Esophagus squamous epithelium (tissue), 5 donors: Measurements from ENCODE around the gene PFDN6. TPM values are rescaled to one million over a fixed set of nuclear protein-coding genes. Genes with fewer than 3 reads are reported as not detected.
A peak's percentile ranks its signal among the peaks of the same experiment; 100 is the strongest.

ENCODE experiments used
- DNase-seq: peaks from one replicate; lab custom pipeline; 2025; lab: John Stamatoyannopoulos, UW
- H3K27ac ChIP-seq, 4 donors: fragments of 200-600 bp; sonication (generic); one replicate each; pipeline ENCODE4 v1.5.1; 2016 to 2019; ENCODE audit warnings: mild to moderate bottlenecking in 1 of 4
- H3K27me3 ChIP-seq, 4 donors: fragments of 200-600 bp; sonication (generic); 1 replicate in 3 of 4; 2 replicates in 1 of 4; pipeline versions ENCODE4 v1.5.1 to v1.6.0; 2017 to 2021; ENCODE audit warnings: antibody characterized with exemption in 1 of 4
- H3K36me3 ChIP-seq, 3 donors: fragments of 200-600 bp; sonication (generic); one replicate each; pipeline ENCODE4 v1.5.1; 2016 to 2019
- H3K4me1 ChIP-seq, 3 donors: fragments of 200-600 bp; sonication (generic); one replicate each; pipeline ENCODE4 v1.5.1; 2017 to 2019
- H3K4me3 ChIP-seq, 4 donors: fragments of 200-600 bp; sonication (generic); 1 replicate in 3 of 4; 2 replicates in 1 of 4; pipeline ENCODE4 v1.5.1; 2016 to 2019; ENCODE audit warnings: mild to moderate bottlenecking in 2 of 4, moderate library complexity in 1 of 4
- H3K9me3 ChIP-seq, 3 donors: fragments of 200-600 bp; sonication (generic); one replicate each; pipeline ENCODE4 v1.5.1; 2016 to 2019
- CTCF ChIP-seq, 6 experiments: fragments of 450-650 bp in 4 of 6; fragments of 200-600 bp in 2 of 6; sonication (generic) in 2 of 6; IDR thresholded peaks; one replicate each; pipeline ENCODE4 v1.5.1; 2016 to 2019; ENCODE audit warnings: antibody characterized with exemption in 6 of 6, mild to moderate bottlenecking in 4 of 6, moderate library complexity in 4 of 6
- POLR2A ChIP-seq, 4 donors: fragments of 450-650 bp; IDR thresholded peaks; one replicate each; pipeline ENCODE4 v1.6.1; 2017; ENCODE audit warnings: antibody characterized with exemption in 4 of 4, mild to moderate bottlenecking in 4 of 4, moderate library complexity in 3 of 4
- WGBS, 2 donors: methylation state at CpG; one replicate each; pipeline ENCODE4 v1.1.5; 2018; 5-methylcytosine and 5-hydroxymethylcytosine counted together
- intact Hi-C: fragments of 100-400 bp; cut with DNase I; formaldehyde crosslinking; loops from one replicate; pipeline ENCODE4 v1.15.0; 2022
- total RNA-seq, 4 donors: library from RNA; depleted of rRNA; stranded (reverse); fragments of >200 nt; gene quantifications; one replicate each; pipeline ENCODE4 v1.1.0, GENCODE V29; 2016
- donor health status: DM: yes; HTN: yes; CAD: no.

PFDN6 gene
- total RNA-seq, 4 donors from 2014 or later: 28.6 to 71.0 (median 43.5) TPM

GRCh38 chr6:33297956-33298772 lies 8.8 kb downstream of the PFDN6 start:
- WGBS, 2 donors: 0% methylated on average over 15 to 20 of the region's 42 CpGs
- Histone ChIP-seq H3K4me1 (peaks cover 15 to 67% (median 30%) of the 10 kb centered on the region in 3 donors), H3K27ac (peak overlapping the region; percentile 93 to 100 (median 98)), H3K4me3 (peak overlapping the region; percentile 77 to 93 (median 82)), H3K27me3 (no peaks in the 10 kb centered on the region), H3K9me3 (no peaks in the 10 kb centered on the region), H3K36me3 (peaks cover 12 to 59% (median 29%) of the 10 kb centered on the region in 3 donors)
- DNase-seq: no peak
- no peak for TF ChIP-seq CTCF (IDR thresholded peaks at IDR 0.05)
- peak in 2 of 4 donors; percentile 45 to 65 for TF ChIP-seq POLR2A (IDR thresholded peaks at IDR 0.05)
- intact Hi-C loops: no loop called here

GRCh38 chr6:33298773-33299236 lies 9.4 kb downstream of the PFDN6 start, which contains the start of gene RGL2:
TSS of gene RGL2 (minus strand) at chr6:33298942. CDS start at chr6:33298610, 332 bp downstream.
- Histone ChIP-seq H3K9me3 (no peaks in the 10 kb centered on the region), H3K27me3 (no peaks in the 10 kb centered on the region), H3K36me3 (peaks cover 15 to 59% (median 31%) of the 10 kb centered on the region in 3 donors), H3K27ac (peak within 1 kb of the TSS; percentile 93 to 100 (median 98)), H3K4me1 (peaks cover 15 to 67% (median 30%) of the 10 kb centered on the region in 3 donors), H3K4me3 (peak within 1 kb of the TSS; percentile 77 to 93 (median 82))
- intact Hi-C loops: no loop called here
- whole genome bisulfite sequencing, 2 donors: 0% methylated on average over 5 to 6 of the region's 34 CpGs
- DNase-seq: no peak
- TF ChIP-seq CTCF (IDR thresholded peaks at IDR 0.05) (no peak), POLR2A (IDR thresholded peaks at IDR 0.05) (no peak)

GRCh38 chr6:33299237-33299944 lies 10.0 kb downstream of the PFDN6 start:
- H3K9me3 ChIP-seq: no peaks in the 10 kb centered on the region
- DNase-seq: peak; percentile 71
- H3K4me3 ChIP-seq: peak overlapping the region; percentile 77 to 93 (median 82)
- WGBS, 2 donors: 0% methylated on average over 3 to 35 of the region's 54 CpGs
- intact Hi-C loops: no loop called here
- TF ChIP-seq CTCF (IDR thresholded peaks at IDR 0.05) (peak; percentile 52 to 83 (median 73)), POLR2A (IDR thresholded peaks at IDR 0.05) (peak in 2 of 4 donors; percentile 74)
- H3K4me1 ChIP-seq: peaks cover 15 to 64% (median 30%) of the 10 kb centered on the region in 3 donors
- H3K27me3 ChIP-seq: no peaks in the 10 kb centered on the region
- peaks cover 21 to 59% (median 33%) of the 10 kb centered on the region in 3 donors for H3K36me3 ChIP-seq
- peak overlapping the region; percentile 93 to 100 (median 98) for H3K27ac ChIP-seq

- DNase-seq: no peak
- Histone ChIP-seq H3K4me3 (no peak overlapping the region), H3K36me3 (peaks cover 11 to 61% (median 35%) of the 10 kb centered on the region in 3 donors), H3K27me3 (no peaks in the 10 kb centered on the region), H3K9me3 (no peaks in the 10 kb centered on the region), H3K27ac (no peak overlapping the region), H3K4me1 (peaks cover 13 to 61% (median 25%) of the 10 kb centered on the region in 3 donors)
- no peak for TF ChIP-seq POLR2A (IDR thresholded peaks at IDR 0.05)
- TF ChIP-seq CTCF (IDR thresholded peaks at IDR 0.05): no peak
- intact Hi-C loops: no loop called here
- WGBS, 2 donors: 61 to 90% methylated on average over 3 of the region's 3 CpGs
Observed at GRCh38 chr6:33301877-33302276, 12.5 kb downstream of the PFDN6 start.
